ENCODE data around the gene DPEP2NB.
"Not testable (repeated sequence)": the region's sequence is repeated elsewhere in the genome, so short reads cannot be mapped to it uniquely, and the experiment has no call there.

DPEP2NB gene, protein sequence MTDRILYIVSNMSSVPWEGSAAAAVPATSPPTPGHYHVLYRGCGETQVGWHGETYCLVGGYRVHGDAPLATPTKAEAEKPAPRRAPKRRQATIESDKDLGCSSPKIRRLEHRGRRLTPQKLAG

DNA sequence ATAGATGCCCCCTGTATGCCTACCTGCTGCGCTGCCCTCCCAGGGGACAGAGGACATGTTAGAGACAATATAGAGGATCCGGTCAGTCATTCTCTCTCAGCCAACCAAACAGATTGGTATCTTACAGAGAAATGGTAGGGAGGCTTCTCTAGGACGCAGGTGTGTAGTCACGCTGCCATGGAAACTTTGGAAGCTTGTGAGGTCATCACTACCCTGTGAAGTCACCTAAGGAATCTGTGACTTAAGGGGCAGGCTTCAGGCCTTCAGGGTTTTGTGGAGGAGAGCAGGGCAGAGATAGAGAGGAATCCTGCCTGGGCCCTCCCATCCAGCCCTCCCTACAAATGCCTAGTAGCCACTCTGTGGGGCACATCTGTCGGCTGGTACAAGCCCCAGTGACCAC, at the start of gene DPEP2NB:
Gene DPEP2NB (minus strand): TSS at position 231 of the 400 bp plus-strand sequence. CDS start 141 bp downstream, at position 90.
- no peak for DNase-seq

DNA sequence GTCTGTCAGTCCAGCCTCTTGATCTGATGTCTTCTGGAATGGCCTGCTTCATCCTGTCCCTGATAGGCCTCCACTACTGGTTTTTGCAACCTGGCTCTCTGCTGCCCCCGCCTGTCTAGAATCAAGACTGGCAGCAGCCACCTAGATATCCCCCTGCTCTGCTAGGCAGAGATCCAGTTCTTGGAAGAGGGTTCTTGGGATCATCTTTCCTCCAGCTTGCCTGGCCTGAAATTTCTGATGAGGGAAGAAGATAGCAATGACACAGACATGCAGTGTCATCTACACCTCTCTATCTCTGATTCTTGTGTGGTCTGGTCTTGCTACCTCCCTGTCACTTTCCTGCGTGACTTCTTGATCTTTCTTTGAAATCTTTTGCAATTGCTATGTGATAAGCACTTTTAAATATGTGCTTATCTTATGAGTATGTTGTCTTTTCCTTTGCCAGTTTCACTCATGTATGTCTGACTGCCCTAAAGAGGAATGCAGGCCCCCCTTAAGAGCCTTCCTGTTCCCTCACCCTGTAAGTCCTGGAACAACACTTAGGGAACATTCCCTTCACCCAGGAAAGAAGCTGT, 49.2 kb upstream of the DPEP2NB start:
- DNase-seq = no peak

DNA sequence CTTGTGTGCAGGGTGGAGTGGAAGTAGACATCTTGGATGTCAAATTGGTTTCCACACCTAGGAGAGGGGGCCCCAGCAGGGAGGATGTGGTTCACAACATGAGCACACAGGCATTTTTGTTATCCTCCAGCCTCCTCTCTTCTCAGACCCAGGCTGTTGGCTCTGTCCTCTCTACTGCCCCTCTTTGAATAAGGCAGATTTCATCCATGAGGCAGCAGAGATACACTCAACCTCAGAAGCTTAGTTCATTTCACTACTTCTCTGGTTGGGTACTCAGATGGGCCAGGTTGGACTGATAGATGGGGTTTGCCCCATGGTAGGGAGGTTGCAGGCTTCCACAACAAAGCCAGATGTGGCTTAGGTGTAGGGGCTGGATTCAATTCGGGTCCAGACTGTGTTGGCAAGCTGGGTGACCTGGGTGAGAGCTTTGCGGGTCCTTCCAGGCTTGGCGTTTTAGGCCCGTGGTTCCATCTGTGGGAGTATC, 47.2 kb upstream of the DPEP2NB start:
- DNase-seq = no peak

DNA sequence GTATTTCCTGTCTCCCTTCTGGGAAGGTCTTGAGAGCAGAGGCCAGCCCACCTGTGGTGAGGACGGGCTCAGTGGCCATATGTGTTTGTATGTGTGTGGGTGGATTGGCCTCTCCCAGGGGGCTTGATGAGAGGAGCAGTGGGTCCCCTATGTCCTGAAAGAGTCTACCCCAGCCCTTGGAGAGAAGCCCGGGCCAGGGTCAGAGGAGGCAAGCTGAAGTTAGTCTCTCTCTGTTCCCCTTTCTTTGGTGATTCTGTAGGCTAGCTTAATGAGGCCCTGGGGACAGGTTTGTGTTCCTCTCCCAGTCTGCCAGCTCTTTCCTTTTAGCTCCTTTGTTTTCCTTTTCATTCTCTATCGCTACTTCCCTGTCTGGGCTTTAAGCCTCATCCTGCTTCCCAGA, 45.7 kb upstream of the DPEP2NB start:
- DNase-seq = no peak

DNA sequence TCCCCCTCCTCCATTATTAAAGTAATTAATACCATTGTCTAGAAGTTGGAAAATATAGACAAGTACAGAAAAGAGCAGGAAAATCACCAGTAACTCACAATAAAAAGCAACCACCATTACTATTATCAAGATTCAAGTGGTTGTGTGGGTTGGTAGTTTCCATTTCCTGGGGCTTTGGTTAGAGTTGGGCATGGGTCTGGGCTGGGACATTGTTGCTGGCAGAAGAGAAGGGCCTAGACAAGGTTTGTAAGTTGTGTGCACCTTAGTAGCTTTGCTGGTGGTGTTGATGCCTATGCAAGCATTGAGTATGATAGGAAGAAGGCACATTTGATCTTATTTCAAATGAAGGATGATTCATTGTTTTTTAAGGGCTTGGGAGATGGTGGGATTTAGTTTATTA, 44.1 kb upstream of the DPEP2NB start:
- DNase-seq = no peak

DNA sequence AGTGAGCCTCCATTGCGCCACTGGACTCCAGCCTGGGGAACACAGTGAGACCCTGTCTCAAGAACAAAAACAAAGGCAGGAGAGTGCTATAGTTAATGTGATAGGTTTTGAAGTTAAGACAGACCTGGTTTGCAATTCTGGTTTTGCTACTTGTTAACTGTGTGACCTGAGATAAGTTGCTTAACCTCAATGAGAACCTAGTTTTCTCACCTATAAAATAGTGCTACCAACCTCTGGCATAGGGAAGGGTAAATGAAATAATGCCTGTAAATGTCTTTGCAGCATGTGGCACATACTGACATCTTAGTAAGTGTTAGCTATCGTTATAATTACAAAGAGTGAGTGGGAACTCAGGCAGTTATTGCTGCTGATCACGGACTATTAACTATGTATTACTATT, 39.7 kb upstream of the DPEP2NB start:
- no peak for DNase-seq

DNA sequence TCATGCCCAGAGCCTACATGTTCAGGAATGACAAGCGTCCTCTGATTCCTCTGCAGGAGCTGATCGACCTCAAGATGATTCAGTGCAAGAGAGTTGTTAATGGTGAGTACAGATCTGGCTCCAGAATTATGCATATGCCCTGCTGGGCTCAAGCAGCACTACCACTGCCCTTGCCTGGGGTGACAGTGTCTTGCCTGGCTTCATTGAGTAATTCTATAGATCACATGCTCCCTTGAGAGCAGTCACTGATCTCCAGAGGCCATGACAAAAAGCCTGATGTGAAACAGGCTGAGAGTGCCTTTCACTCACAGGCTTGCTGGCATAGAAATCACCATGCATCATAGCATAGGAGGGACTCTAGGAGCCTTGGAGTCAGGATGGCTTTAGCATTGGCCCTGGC, 33.7 kb upstream of the DPEP2NB start:
- DNase-seq = no peak

DNA sequence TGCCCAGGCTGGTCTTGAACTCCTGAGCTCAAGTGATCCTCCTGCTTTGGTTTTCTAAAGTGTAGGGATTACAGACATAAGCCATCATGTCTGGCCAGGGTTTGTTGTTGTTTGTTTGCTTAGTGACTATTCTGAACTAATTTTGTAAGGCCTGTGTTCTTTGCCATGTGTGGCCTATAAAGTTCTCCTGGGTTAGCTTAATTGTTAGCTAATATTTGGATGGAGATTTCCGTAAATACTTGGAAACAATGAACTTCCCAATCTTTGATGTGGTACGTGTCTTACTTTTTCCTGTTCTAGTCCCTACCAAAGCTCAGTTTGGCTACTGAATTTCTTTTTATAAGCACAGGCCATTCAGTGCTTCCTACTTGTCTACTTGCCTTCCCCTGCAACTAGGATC, 32.3 kb upstream of the DPEP2NB start:
- DNase-seq = no peak

DNA sequence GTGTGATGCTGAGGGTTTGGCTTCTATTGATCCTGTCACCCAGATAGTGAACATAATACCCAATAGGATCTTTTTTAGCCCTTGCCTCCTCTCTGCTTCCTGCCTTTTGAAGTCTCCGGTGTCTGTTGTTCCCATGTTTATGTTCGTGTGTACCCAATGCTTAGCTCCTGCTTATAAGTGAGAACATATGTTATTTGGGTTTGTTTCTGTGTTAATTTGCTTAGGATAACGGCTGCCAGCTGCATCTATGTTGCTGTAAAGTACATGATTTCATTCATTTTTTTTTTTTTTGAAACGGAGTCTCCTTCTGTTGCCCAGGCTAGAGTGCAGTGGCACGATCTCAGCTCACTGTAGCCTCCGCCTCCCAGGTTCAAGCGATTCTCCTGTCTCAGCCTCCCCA, 30.4 kb upstream of the DPEP2NB start:
- DNase-seq = no peak

DNA sequence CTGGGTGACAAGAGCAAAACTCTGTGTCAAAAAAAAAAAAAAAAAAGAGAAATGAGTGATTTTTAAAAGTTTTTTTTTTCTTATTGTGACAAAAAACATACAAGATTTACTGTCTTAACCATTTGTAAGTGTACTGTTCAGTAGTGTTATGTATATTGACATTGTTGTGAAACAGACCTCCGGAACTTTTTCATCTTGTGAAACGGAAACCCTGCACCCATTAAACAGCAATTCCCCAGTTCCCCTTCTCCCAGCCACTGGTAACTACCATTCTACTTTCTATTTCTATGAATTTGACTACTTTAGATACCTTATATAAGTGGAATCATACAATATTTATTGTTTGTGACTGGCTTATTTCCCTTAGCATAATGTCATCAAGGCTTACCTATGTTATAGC, 26.1 kb upstream of the DPEP2NB start:
- no peak for DNase-seq

DNA sequence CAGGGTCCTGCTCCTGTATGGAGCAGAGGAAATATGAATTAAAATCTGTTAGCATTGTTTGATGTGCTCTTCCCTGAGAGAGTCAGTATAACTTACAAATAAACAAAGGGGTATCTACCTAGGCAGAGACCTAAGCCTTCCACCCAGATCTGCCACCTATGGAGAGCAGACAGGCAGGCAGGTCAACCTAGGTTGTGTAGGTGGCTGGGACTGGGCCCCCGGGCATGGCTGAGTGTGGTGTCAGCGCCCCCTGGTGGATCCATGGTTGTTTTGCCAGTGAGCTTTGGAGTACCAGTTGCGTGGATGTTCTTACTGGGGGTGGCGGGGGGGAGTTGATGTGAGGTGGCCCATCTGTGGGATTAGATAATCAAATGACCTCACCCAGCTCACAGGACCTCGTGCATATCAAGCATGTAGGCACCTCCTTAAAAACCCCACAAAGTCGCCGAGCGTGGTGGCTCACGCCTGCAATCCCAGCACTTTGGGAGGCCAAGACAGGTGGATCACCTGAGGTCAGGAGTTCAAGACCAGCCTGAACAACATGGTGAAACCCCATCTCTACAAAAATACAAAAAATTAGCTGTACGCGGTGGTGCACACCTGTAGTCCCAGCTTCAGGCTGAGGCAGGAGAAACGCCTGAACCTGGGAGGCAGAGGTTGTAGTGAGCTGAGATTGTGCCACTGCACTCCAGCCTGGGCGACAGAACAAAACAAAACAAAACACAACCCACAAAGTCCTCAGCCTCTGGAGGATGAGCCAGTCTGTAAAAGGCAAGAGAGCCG, 25.0 kb upstream of the DPEP2NB start:
- DNase-seq = peak; percentile 25

DNA sequence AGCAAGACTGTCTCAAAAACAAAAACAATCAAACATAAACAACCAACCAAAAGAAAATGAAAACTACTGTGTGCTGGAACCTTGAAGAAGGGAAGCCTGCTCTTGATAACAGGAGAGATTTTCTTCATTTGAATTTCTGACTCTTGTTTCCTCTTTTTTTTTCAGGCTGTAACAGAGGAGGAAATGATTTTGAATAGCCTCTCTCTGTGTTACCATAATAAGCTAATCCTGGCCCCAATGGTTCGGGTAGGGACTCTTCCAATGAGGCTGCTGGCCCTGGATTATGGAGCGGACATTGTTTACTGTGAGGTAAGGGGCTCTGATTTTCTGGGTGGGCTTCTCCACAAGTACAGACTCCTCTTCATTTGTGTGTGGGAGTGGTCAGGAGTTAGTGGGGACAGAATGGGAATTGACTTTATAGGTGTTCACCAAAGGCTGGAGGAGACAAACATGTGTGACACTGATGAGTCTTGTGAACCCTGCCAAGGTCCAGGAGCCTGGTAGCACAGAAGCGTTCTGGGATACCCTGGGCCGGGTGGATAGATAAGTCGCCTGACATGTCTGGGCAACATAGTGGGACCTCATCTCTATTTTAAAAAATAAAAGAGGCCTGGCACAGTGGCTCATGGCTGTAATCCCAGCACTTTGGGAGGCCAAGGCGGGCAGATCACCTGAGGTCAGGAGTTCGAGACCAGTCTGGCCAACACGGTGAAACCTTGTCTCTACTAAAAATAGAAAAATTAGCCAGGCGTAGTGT, 22.3 kb upstream of the DPEP2NB start:
- no peak for DNase-seq

DNA sequence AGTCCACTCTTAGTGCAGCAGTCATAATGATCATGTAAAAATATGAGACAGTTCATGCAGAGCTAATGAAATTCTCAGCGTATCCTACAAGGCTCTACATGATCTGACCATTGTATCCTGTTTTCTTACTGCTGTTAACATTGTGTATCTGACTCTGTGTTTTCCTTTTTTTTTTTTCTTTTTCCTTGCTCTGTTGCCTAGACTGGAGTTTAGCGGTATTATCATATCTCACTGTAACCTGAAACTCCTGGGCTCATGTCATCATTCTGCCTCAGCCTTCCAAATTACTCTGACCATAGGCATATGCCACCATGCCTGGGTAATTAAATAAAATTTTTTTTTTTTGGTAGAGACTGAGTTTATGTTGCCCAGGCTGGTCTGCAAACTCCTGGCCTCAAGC, 19.5 kb upstream of the DPEP2NB start:
- no peak for DNase-seq

DNA sequence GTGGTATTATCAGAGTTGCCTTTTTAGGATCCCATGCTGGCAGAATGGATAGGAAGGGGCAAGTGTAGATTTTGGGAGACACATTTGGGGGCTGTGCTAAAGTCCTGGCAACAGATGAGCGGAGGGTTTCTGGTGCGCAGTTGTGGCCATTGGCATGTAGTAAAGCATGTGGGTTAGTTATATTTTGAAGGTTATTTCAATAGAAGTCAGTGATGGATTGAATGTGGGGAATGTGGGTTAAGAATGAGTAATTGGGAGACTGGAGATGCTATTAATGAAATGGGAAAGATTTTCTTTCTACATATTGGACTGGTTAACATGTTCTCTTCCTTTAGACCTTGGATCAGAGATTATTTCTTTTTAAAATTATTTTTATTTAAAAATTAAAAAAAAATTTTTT, 17.4 kb upstream of the DPEP2NB start:
- no peak for DNase-seq

DNA sequence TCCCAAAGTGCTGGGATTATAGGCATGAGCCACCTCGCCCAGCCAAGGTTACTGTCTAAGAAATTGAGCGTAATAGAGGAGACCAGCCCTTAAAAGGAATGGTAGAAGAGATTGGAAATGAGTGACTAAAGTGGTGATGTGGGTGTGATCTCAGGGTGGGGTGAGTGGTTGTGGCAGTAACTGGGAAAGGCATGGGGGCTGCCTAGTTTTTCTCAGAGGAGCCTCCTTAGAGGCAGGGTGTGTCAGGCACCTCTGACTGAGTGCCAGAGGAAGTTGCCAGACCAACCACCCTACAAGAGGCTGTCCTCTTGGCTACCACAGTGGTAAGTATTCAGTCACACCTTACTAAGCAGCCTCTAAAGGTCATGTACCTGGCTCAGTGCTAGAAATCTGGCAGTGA, 16.2 kb upstream of the DPEP2NB start:
- DNase-seq = no peak

DNA sequence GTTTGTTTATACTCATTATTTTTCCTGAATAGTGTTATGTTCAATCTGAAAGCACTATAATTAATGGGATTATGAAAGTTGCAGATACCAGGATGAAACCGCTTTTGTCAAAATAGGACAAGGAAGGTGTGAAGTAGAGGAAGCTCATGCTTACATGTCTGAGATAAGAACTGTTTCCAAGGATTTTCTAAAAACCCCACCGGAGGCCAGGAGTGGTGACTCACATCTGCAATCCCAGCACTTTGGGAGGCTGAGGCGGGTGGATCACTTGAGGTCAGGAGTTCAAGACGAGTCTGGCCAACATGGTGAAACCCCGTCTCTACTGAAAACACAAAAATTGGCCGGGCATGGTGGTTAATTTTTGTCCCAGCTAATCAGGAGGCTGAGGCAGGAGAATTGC, 14.4 kb upstream of the DPEP2NB start:
- not testable (repeated sequence) for DNase-seq

DNA sequence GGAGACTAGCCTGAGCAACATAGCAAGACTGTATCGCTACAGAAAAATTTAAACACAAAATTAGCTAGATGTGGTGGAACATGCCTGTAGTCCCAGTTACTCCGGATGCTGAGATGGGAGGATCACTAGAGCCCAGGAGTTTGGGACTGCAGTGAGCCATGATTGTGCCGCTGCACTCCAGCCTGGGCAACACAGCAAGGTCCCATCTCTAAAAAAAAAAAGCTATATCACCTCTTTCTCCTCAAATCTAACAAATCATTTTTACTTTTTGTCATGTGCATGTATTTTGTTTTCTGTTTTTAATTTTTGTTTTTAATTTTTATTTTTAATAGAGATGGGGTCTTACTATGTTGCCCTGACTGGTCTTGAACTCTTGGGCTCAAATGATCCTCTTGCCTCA, 13.3 kb upstream of the DPEP2NB start:
- DNase-seq = no peak

DNA sequence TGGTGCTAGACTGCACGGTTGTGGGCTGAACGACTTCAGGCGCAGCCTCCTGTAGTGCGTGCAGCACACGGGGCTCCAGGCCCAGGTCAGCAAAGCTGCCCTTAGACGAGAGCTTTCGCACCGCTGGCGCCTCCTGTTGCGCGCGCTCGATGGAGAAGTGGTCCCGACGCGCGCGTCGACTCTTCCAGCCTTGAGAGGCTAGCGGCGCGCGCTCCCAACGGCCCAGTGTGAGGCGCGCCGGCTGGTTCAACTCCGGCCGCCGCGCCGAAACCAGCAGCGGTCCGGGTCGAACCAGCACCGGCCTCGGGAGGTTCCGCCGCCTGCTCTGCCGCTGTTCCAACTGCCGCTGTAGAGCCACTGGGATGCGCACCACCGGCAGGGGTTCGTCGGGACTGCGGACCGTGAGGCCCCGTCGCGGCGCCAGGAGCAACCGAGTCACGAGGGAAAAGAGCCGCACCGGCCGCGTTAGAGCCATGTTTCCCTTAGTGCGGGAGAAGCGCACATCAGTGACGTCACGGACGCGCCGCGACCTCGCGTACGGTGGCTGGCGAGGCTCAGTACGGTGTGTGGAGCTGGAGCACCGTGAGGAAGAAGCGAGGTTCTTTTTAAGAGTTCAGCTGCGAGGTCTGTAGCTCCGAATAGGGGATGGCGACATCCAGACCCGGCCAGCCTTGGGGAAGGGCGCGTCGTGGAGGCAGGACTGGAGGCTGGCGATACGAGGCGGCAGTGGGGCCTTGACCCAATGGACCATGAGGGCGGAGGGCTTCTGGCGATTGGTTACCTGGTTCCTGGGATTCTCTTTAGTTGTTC, 7.2 kb upstream of the DPEP2NB start, which contains the start of the genes DDX28 and DUS2:
Gene DDX28 (minus strand): TSS at position 505 of the 810 bp plus-strand sequence. CDS start 30 bp downstream, at position 475.
Gene DUS2 (plus strand): TSS at position 557 of the 810 bp plus-strand sequence. CDS start 14,740 bp downstream, outside the sequence.
- peak; percentile 64 for DNase-seq

DNA sequence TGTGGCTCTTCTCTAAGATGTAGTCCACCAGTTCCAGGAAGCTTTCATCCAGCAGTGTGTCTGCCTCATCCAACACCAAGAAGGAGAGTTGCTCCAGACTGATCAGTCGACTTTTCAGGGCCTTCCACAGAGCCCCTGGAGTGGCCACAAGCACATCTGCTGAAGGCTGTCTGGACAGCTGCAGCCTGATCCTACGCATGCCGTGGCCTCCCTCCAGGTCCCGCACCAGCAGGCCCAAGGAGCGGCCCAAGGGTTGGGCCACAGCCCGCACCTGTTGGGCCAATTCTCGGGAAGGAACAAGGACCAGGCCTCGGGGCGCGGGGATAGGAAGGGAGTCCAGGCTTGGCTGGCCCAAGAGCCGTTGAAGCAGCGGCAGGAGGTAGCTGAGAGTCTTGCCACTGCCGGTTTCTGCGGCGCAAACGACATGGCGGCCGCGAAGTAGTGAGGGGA, 6.6 kb upstream of the DPEP2NB start:
- DNase-seq = no peak

DNA sequence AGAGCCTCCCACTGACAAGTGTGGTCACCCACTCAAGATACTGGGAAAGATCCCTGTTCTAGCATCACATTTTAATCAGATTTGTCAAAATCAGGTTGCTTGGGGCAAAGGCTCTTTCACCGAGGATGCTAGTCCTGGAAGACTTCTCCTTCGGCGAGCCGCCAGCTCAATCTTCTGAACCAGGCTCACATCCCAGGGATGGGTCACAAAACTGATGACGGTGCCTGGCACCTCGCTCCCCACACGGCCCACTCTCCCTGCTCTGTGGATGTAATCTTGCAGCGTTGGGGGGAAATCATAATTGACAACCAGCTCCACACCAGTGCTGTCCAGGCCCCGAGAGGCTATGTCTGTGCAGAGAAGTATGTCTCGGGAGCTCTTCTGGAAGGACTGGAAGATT, 5.8 kb upstream of the DPEP2NB start:
- DNase-seq = no peak

DNA sequence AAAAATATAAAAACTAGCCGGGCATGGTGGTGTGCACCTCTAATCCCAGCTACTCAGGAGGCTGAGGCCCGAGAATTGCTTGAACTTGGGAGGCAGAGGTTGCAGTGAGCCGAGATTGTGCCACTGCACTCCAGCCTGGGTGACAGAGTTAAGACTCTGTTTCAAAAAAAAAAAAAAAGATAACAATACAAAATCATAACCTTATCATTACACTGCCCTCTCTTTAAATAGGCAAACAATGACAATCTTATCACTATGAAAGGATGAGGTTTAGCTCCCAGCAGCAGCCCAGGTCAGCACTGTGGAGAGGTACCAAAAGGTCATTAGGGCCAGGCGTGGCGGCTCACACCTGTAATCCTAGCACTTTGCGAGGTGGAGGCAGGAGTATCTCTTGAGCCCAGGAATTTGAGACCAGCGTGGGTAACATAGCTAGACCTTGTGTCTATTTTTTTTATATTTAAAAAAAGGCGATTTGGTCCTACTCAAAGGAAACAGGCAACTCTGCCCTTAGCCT, 3.5 kb upstream of the DPEP2NB start:
- no peak for DNase-seq

DNA sequence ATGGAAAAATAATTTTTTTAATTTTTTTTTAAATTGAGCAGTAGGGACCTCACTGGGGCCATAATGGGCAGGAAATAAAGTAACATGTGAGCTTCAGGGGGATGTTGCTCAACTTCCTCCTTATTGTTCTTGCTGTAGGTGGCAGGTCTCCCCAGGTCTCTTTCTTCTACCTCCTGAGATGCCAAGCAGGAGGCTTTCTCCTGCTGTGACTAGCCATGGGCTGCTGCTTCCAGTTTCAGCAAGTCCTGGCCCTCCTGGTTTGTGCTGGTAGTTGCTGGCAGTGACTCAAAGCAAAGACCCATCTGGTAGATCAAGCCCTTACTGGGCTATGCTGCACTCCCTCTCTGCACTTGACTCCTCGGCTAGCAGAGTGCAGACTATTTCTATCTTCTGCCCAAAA, 2.3 kb downstream of the DPEP2NB start:
- no peak for DNase-seq
